T1000 (cell line): ENCODE results near the gene USP30.

Source experiments
- DNase-seq: peaks from one replicate; lab custom pipeline; 2025; ENCODE audit warnings: mixed read lengths; lab: John Stamatoyannopoulos, UW

USP30 gene

DNA sequence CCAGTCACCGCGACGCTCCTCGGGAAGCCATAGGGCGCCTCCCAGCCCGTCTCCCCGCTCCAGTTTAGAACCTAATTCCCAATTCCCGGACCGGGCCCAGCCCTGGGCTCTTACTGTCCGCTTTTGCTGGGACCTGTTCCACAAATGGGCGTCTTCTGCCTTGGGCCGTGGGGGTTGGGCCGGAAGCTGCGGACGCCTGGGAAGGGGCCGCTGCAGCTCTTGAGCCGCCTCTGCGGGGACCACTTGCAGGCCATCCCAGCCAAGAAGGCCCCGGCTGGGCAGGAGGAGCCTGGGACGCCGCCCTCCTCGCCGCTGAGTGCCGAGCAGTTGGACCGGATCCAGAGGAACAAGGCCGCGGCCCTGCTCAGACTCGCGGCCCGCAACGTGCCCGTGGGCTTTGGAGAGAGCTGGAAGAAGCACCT is 45.8 kb downstream of the USP30 start:
- no peak for DNase-seq

DNA sequence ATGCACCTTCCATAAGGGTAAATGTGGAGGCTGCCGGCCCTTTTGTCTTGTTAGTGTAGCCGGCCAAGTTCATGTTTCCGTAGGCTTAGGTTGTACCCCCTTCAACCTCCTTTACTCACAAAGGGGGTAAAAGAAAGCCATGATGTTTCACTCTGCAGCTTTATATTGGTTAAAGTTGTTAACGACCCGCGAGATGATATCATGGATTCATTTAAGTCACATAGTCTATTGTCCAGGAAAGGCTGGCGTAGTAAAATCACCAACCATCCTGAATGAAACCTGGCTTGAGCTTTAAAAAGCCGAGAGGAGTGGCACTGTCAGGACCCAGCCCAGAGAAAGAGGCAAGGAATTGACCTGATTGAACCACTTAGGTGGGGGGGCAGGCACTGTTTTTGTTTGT is 46.3 kb downstream of the USP30 start:
- no peak for DNase-seq

DNA sequence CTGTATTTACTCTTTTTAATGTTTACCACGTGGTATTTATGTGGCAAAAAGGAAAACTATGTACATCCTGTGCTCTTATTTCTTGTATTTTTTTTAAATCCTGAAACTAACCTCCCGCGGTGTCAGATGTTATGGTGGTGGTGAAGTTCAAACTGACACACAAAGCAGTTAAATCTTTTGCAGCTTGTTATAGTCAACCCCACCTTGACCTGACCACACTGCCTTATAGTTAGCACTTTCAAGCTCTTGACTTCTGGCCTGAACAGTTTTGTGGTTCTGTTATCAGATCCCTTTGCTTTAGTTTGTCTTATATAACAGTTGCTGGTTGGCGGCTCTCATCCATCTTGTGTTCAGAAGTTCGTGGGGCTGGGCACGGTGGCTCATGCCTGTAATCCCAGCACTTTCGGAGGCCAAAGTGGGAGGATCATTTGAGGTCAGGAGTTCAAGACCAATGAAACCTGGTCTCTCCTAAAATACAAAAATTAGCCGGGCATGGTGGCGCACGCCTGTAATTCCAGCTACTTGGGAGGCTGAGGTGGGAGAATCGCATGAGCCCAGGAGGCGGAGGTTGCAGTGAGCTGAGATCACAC is 47.1 kb downstream of the USP30 start:
- no peak for DNase-seq

DNA sequence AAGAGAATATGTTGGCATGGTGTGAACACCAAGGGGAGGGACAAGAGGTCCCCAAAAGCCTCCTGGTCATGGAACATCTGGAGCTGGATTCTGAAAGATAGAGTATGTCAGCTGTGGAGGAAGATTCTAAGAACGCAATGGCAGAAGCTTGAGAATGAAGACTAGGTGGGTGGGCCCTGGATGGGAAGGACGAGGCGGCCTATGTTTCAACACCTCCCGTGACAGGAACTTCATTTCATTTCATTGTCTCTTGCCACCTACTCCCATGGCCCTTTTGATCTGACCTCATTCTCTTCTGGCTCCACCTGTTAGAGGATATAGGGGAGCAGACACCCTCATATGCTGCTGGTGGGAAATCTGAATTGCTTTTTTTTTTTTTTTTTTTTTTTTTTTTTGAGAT is 48.4 kb downstream of the USP30 start:
- no peak for DNase-seq

DNA sequence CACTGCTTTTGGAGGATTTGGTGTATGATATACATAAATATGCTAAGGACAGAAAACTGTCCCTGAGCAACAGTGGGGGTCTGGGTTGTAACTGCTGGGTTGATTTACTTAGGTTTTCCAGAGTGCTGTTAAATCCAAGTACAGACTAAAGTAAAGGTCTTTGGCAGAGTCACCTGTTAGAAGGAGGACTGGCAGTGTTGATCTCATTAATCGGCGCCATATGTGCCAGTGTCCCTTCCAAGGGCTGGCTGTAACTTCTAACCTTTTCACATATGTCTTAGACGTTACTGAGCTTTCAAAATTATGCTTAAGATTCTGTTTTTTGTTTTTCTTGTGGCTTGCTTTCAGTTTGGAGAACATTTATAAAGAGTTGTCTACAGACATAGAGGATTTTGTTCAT is 50.1 kb downstream of the USP30 start:
- DNase-seq = no peak

DNA sequence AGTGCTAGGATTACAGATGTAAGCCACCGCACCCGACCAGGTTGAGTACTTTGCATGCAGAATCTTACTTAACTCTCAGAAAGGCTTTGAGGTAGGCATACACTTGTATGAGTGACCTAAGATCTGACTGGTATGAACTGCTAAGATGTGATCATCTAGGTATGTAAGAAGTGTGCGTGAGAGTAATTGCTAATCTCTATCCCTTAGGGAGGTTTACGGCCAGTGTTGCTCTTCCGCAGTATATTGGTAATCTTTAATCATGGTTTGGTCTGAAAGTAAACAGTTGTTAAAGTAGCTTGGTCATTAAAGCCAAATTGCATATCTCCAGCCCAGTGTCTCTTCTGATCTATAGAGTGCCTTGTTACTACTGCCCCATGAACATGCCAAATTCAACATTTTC is 52.8 kb downstream of the USP30 start:
- no peak for DNase-seq

DNA sequence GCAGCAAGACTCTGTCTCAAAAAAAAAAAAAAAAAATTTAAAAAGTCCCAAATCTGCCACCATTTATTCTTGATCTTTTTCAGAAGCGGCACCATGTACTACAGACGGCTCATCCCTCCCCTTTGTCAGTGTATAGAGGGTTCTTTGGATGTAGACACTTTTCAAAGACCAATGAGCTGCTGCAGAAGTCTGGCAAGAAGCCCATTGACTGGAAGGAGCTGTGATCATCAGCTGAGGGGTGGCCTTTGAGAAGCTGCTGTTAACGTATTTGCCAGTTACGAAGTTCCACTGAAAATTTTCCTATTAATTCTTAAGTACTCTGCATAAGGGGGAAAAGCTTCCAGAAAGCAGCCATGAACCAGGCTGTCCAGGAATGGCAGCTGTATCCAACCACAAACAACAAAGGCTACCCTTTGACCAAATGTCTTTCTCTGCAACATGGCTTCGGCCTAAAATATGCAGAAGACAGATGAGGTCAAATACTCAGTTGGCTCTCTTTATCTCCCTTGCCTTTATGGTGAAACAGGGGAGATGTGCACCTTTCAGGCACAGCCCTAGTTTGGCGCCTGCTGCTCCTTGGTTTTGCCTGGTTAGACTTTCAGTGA is 57.5 kb downstream of the USP30 start:
- no peak for DNase-seq

DNA sequence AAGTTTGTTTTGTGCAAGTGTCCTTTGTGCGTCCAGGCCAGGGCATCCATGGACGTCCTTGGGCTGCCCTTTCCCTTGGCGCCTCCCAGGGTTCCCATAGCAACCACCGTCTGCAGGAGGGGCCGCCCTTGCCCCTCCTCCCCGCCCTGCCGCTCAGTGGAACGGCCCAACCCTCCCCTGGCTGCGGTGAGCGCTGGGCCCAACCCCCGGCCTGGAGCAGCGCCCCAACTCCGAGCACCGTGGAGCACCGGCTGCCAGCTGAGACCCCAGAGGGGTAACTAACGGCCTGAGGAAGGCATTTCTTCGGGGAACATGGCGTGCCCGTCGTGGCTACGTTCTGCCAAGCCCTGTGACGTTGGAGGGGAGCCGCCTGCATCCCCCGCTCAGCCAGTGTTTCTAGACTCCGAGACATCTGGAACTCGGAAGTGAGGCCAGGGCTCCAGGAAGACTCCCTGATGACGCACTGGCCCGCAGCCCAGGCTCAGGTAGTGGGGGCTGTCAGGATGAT is 58.7 kb downstream of the USP30 start:
- peak; percentile 48 for DNase-seq

DNA sequence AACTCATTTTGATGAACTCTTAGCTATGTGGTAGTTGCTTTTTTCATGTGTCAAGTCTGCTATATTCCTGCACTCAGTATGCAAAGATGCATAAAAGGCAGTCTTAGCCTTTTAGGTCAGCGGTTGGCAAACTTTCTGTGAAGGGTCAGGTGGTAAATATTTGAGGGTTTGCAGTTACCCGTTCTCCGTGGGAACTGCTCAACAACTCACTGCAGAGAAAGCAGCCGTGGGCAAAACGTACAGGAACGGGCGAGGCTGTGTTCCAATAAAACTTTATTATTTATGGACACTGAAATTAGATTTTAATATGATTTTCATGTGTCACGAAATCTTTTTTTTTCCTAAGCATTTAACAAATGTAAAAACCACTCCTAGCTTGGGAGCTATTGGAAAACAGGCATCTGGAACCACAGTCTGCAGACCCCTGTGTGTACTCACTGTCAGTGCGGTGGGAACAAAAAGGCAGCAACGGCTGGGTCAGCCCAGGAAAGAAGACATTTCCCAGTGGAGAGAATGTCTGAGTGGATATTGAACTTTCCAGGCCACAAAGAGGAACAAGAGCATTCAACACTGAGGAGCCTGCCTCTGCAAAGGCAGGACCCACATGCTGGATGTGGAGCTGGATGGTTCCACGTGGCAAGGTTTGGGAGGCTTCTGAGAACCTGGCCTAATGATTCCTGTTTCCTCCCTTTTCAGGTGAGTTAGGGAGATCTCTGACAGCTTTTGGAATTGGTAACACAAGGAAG is 60.5 kb downstream of the USP30 start:
- DNase-seq = no peak

DNA sequence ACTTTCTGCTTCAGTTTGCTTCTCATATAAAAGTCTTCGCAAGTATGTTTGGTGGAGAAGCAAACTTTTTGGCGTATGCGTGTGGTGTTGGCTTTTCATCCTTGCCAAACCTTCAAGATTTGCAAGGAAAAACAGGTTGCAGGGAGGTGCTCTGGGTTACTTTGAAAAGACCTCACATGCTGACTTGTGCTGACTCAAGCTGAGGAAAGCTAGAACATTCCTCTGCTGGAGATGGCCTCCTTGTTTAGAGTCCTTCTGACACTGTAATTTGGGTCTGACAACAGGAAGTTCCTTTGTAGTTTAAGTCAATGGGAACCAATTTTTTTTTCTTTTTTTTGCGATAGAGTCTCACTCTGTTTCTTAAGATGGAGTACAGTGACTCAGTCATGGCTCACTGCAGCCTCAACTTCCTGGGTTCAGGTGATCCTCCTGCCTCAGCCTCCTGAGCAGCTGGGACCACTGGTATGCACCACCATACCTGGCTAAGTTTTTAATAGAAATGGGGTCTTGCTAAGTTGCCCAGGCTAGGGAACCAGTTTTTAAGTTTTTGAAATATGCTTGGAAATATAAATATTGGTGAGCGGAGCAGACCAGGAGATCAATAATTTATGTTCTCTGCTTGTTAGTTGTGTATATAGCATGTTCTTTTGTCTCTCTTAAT is 61.4 kb downstream of the USP30 start:
- no peak for DNase-seq

DNA sequence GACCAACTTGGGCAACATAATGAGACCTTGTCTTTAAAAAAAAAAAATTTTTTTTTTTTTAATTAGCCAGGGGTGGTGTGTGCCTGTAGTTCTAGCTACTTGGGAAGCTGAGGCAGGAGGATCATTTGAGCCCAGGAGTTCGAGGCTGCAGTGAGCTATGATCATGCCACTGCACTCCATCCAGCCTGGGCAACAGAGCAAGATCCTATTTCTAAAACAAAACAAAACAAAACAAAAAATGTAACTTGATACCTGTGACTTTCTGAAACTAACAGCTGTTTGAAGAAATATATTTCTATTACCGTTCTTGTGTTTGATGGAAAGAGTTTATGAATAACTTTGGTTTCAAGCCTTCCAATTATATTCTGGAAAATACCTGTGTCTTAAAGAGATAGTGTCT is 62.3 kb downstream of the USP30 start:
- DNase-seq = no peak

DNA sequence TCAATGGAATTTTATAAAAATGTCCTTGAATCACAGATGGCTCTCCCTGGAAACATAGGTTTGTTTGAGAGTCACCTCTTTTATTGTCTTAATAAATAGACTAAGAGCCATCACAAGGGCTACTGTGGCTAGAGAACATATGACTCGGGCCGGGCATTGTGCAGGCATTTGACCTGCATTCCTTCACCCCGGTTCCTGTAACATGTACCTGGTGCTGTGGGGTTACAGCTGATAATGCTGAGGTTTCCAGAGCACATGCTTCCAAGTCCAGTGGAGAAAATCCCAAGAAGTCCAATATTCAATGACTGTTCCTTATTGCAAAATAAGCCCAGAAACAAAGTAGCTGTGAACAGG is 63.0 kb downstream of the USP30 start:
- DNase-seq = no peak

DNA sequence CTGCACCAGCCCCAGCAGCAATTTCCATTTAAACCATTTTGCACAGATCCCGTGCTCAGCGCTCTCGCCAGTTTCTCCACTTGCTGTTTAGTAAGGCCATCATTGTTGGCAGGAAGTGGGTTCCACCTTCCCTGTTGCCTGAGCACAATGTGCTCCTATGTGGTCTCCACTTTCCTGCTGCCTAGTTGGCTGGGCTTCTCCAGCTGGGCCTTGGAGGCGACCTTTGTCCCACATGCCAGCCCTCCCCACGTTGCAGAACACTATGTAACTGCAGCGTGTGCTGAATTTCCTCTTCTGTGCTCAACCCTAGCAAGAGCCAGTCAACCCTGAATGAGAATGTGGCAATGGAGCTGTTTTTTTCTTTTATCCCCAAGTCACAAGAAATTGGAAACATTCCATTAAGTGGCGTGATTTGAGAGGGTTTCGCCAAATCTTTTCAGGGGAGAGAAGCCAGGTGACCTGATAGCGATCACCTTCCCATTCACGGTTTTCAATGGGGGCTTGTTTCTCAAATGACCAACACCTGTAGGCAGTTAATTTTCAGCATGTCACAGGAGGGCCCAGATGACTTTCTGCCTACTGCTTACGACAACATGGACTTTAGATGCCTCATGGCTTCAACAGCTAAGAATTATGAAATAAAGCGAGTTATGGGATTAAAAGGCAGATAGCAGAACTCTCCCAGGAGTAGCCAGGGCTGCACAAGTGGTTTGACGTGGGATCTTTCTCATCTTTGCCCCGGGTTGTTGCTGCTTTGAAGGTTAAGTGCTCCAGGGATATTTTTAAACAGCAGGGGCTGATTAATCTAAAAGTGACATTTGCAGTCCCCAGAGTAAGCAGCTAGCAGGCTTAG is 63.6 kb downstream of the USP30 start, which contains the start of gene ACACB:
Gene ACACB (plus strand): TSS at position 830 of the 853 bp plus-strand sequence. CDS start 22,819 bp downstream, outside the sequence.
- DNase-seq = no peak

DNA sequence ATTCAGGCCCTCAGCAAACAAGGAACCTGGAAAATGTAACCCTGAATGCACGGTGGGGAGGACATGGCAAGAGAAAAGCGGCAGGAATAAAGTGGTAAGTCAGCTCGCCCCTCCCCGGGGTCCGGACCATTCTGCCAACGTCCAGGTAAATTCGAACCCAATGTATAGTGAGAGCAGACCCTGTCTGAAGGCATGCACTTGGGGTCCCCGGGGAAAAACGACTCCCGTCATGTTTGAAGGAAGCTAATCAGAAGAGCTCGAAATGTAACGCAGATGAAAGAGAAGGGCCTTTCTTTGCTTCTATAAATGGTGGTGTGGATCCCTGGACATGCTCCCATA is 64.2 kb downstream of the USP30 start:
- no peak for DNase-seq

DNA sequence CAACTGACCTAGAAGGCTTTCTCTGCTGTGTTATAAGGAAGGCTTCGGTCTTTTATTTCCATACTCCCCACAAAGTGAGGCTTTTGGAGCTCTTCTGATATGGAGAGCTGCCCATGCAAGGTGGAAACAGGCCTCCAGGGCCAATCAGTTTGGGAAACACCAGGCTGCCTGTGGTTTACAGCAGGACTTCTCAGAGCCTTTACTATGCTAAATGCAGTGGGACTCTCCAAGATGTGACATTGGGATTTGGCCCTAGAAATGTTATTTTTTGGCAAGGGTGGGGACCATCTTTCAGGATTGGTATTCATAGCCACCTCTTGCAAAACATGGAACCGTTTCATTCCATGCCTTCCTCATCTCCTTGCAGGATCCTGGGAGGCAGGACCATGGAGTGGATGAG is 67.7 kb downstream of the USP30 start:
- DNase-seq = no peak

DNA sequence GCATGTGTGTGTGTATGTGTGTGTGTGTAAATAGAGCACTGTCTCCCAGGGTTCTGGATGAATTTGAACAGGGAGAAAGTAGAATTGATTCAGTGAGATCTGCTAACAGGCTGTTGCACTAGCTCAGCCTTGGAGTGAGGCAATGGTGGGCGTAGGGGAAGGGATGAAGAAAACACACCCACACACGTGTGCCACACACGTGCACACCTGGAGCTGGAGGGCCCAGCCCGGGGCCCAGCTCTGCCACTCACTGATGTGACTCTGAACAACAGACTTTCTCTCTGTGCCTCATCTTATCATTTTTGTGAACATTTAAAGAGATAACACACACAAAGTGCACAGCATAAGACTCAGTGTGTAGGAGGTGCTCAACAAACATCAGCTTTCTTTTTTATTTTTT is 68.2 kb downstream of the USP30 start:
- DNase-seq = no peak

DNA sequence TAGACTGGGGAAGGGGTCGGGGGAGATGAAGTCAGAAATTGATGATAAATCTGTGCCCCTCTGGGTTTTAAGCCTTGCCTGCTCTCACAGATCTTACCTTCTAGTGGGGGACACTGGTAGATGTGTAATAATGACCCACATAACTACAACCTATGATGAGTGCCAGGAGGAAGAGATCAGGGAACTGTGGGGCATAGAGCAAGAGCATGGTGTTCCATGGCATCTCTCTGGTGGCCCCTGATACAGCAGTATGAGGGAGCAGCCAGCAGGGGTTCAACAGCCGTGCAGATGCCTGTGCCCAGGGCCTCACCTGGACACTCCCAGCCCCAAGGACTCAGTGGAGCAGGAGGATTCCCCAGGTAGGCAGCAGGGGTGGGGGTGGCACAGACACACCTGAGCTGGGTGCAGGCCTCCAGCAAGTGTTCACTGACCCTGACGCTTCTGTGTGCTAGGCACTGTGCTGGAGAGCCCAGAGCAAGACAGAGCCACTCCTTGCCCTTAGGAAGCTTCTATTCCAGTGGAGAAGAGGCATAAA is 69.0 kb downstream of the USP30 start:
- DNase-seq = no peak

DNA sequence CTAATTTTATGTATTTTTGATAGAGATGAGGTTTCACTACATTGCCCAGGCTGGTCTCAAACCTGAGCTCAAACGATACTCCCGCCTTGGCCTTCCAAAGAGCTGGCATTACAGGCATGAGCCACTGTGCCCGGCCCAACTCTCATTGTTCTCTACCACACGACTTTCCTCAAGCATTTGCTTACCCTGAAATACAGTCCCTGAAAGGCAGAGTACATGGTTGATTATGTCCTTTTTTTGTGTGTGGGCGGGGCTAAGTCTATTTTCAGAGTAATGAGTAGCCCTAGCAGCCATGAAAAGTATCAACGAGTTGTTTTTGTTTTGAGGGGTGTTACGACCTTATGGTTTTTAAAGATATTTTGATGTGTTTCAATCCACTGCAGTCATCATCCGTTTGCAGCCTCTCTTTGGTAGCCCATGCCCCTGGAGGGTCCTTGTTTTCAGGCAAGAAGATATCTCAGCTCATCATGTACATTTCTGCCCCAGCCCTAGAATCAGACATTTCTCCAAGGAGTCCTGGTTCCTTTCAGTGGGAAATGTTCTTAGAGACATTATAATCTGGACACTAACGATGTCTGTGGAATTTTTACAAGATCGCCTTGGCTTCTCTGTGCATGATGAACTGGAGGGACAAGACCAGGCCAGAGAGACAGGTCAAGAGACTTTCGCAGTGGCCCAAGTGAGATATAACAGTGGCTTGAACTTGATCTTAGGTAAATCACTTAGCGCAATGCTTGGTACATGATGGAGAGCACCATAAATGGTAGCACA is 72.7 kb downstream of the USP30 start:
- no peak for DNase-seq

DNA sequence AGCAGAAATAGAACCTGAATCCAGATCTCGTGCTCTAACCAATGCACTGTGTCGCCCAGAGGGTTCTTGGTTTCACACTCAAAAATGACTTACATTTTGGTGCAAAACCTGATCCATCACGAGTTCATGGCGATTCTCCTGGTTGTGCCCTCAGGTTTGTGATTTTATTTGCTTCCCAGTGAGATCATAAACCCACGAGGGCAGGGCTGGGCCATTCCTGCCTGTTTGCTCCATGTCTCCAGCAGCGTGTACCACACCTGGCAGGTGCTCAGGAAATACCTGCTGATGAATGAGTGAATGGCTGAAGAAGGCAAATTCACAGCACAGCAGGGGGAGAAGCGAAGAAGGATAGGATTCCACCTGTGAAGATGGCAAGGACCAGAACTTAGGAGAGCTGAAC is 73.4 kb downstream of the USP30 start:
- DNase-seq = no peak

DNA sequence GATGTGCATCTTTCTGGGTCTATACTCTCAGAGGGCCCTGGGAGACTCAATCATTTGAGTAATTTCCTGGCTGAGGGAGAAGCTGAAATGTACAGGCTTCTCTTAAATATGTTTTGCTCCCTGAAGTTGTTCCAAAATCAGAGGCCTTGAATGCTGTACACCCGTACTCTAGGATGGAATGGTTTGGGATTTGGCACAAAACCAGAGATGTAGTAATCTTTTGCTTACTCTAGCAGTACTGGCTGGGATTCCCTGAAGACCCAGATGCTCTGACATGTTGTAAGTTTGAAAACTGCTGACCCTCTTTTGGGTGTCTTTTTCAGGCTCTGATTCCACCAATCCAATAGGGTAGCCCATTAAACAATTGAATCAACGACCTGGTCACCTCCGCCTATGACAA is 74.4 kb downstream of the USP30 start:
- no peak for DNase-seq
